ENCODE data around the gene STXBP2. TPM values are rescaled to one million over a fixed set of nuclear protein-coding genes. Genes with fewer than 3 reads are reported as not detected.
A peak's percentile ranks its signal among the peaks of the same experiment; 100 is the strongest.

STXBP2 gene
- total and polyA plus RNA-seq, 4 donors, result 25.9 to 32.7 (median 27.2) TPM

- no peak overlapping the region for H3K9ac ChIP-seq (ENCODE audit: low read depth in 1 of 2, low read length in 2 of 2)
- H3K9me3 ChIP-seq (ENCODE audit: control insufficient read depth in 4 of 4, low read length in 3 of 4), result no peaks in the 10 kb centered on the region
- DNase-seq (ENCODE audit: low spot score), result no peak
- H3K27me3 ChIP-seq (ENCODE audit: control insufficient read depth in 4 of 4, insufficient read depth in 4 of 4, low read length in 3 of 4), result no peaks in the 10 kb centered on the region
- no peak overlapping the region for H3K27ac ChIP-seq (ENCODE audit: low read depth in 1 of 2, low read length in 2 of 2)
- peaks cover 0 to 6% (median 0%) of the 10 kb centered on the region in 4 donors for H3K36me3 ChIP-seq (ENCODE audit: control insufficient read depth in 4 of 4, insufficient read depth in 3 of 4, low read depth in 1 of 4, low read length in 3 of 4)
- H3K4me1 ChIP-seq (ENCODE audit: control insufficient read depth in 4 of 4, insufficient read depth in 4 of 4, low read length in 3 of 4), result peaks cover 2 to 28% (median 13%) of the 10 kb centered on the region in 4 donors
- no peak for TF ChIP-seq EGR1 (IDR thresholded peaks at IDR 0.05; ENCODE audit: low read depth in 2 of 2)
- no peak for TF ChIP-seq JUND (IDR thresholded peaks at IDR 0.05)
- TF ChIP-seq RAD21 (IDR thresholded peaks at IDR 0.05), result peak; percentile 54 to 69
- WGBS, result 43% methylated on average over 30 of the region's 30 CpGs
- no peak overlapping the region for H3K4me3 ChIP-seq (ENCODE audit: low read depth in 1 of 3, low read length in 3 of 3)
Measured at GRCh38 chr19:7678971-7679751, 42.3 kb downstream of the STXBP2 start.

- peak overlapping the region in 1 of 2 donors; percentile 92 for H3K9ac ChIP-seq (ENCODE audit: low read depth in 1 of 2, low read length in 2 of 2)
- H3K4me1 ChIP-seq (ENCODE audit: control insufficient read depth in 4 of 4, insufficient read depth in 4 of 4, low read length in 3 of 4), result peaks cover 0 to 25% (median 13%) of the 10 kb centered on the region in 4 donors
- H3K36me3 ChIP-seq (ENCODE audit: control insufficient read depth in 4 of 4, insufficient read depth in 3 of 4, low read depth in 1 of 4, low read length in 3 of 4), result peaks cover 0 to 6% (median 0%) of the 10 kb centered on the region in 4 donors
- H3K27me3 ChIP-seq (ENCODE audit: control insufficient read depth in 4 of 4, insufficient read depth in 4 of 4, low read length in 3 of 4), result no peaks in the 10 kb centered on the region
- no peak for TF ChIP-seq JUND (IDR thresholded peaks at IDR 0.05)
- 34% methylated on average over 22 of the region's 22 CpGs for WGBS
- no peak for DNase-seq (ENCODE audit: low spot score)
- no peak overlapping the region for H3K27ac ChIP-seq (ENCODE audit: low read depth in 1 of 2, low read length in 2 of 2)
- H3K4me3 ChIP-seq (ENCODE audit: low read depth in 1 of 3, low read length in 3 of 3), result peak overlapping the region; percentile 1 to 97 (median 80)
- H3K9me3 ChIP-seq (ENCODE audit: control insufficient read depth in 4 of 4, low read length in 3 of 4), result no peaks in the 10 kb centered on the region
Measured at GRCh38 chr19:7679771-7680605, 43.1 kb downstream of the STXBP2 start.

- peak within 1 kb of the TSS; percentile 80 to 97 (median 93) for H3K4me3 ChIP-seq (ENCODE audit: low read depth in 1 of 3, low read length in 3 of 3)
- H3K36me3 ChIP-seq (ENCODE audit: control insufficient read depth in 4 of 4, insufficient read depth in 3 of 4, low read depth in 1 of 4, low read length in 3 of 4), result peaks cover 0 to 6% (median 0%) of the 10 kb centered on the region in 4 donors
- H3K27me3 ChIP-seq (ENCODE audit: control insufficient read depth in 4 of 4, insufficient read depth in 4 of 4, low read length in 3 of 4), result no peaks in the 10 kb centered on the region
- peak within 1 kb of the TSS; percentile 45 to 92 for H3K9ac ChIP-seq (ENCODE audit: low read depth in 1 of 2, low read length in 2 of 2)
- H3K9me3 ChIP-seq (ENCODE audit: control insufficient read depth in 4 of 4, low read length in 3 of 4), result no peaks in the 10 kb centered on the region
- peak within 1 kb of the TSS; percentile 84 to 91 for H3K27ac ChIP-seq (ENCODE audit: low read depth in 1 of 2, low read length in 2 of 2)
- TF ChIP-seq FOXA2 (IDR thresholded peaks at IDR 0.05), result no peak
- TF ChIP-seq RAD21 (IDR thresholded peaks at IDR 0.05), result peak; percentile 60 to 71
- peak; percentile 97 for TF ChIP-seq CTCF (IDR thresholded peaks at IDR 0.05; ENCODE audit: low read depth, low read length, missing input control)
- TF ChIP-seq JUND (IDR thresholded peaks at IDR 0.05), result no peak
- DNase-seq (ENCODE audit: low spot score), result peak; percentile 91
- peaks cover 0 to 25% (median 13%) of the 10 kb centered on the region in 4 donors for H3K4me1 ChIP-seq (ENCODE audit: control insufficient read depth in 4 of 4, insufficient read depth in 4 of 4, low read length in 3 of 4)
- WGBS, result under 1% methylated on average over 79 of the region's 79 CpGs
Measured at GRCh38 chr19:7680606-7681339, 43.9 kb downstream of the STXBP2 start, which contains the start of gene TRAPPC5. Gene TRAPPC5, plus strand, starts transcription at chr19:7680833. Its CDS starts 1,421 bp downstream, at chr19:7682254.
